ENCODE measurements around the gene PIN1. TPM values are rescaled to one million over a fixed set of nuclear protein-coding genes. Genes with fewer than 3 reads are reported as not detected.

PIN1 gene
- total and polyA plus RNA-seq, 7 donors = 49.6 to 81.1 (median 63.9) TPM

GRCh38 chr19:9801976-9802375 lies 33.1 kb upstream of the PIN1 start:
- Histone ChIP-seq H3K27me3 (ENCODE audit: insufficient read depth in 3 of 3, low read length in 2 of 3) (no peaks in the 10 kb centered on the region), H3K4me1 (no peaks in the 10 kb centered on the region), H3K4me3 (no peak overlapping the region), H3K36me3 (ENCODE audit: insufficient read depth in 1 of 2, low read depth in 1 of 2) (peaks cover 0 to 12% of the 10 kb centered on the region in 2 donors), H3K27ac (no peak overlapping the region), H3K9me3 (no peaks in the 10 kb centered on the region)
- intact Hi-C loops (cut with DNase I) = no loop called here
- ATAC-seq = no peak
- WGBS, 3 donors = 87 to 91% (median 88%) methylated on average over 10 of the region's 10 CpGs
- no peak for TF ChIP-seq CTCF (IDR thresholded peaks at IDR 0.05)
- DNase-seq = no peak

GRCh38 chr19:9806803-9807202 lies 28.3 kb upstream of the PIN1 start:
- ATAC-seq (no peak), DNase-seq (no peak)
- intact Hi-C loops (cut with DNase I) = no loop called here
- 89 to 95% (median 93%) methylated on average over 3 of the region's 3 CpGs for WGBS, 3 donors
- H3K27ac ChIP-seq = no peak overlapping the region
- H3K4me1 ChIP-seq = no peaks in the 10 kb centered on the region
- peaks cover 0 to 57% of the 10 kb centered on the region in 2 donors for H3K36me3 ChIP-seq (ENCODE audit: insufficient read depth in 1 of 2, low read depth in 1 of 2)
- H3K9me3 ChIP-seq = no peaks in the 10 kb centered on the region
- H3K4me3 ChIP-seq = no peak overlapping the region
- no peak for TF ChIP-seq CTCF (IDR thresholded peaks at IDR 0.05)
- no peaks in the 10 kb centered on the region for H3K27me3 ChIP-seq (ENCODE audit: insufficient read depth in 3 of 3, low read length in 2 of 3)

GRCh38 chr19:9808855-9809824 lies 26.0 kb upstream of the PIN1 start:
- DNase-seq = no peak

GRCh38 chr19:9811139-9811538 lies 24.0 kb upstream of the PIN1 start:
- 95 to 99% (median 98%) methylated on average over 19 to 21 of the region's 21 CpGs for WGBS, 3 donors

More at GRCh38 chr19:9808855-9809824, 26.0 kb upstream of the PIN1 start:
- 90 to 95% (median 92%) methylated on average over 11 of the region's 11 CpGs for WGBS, 3 donors
- no peaks in the 10 kb centered on the region for H3K27me3 ChIP-seq (ENCODE audit: insufficient read depth in 3 of 3, low read length in 2 of 3)
- peaks cover 0 to 75% of the 10 kb centered on the region in 2 donors for H3K36me3 ChIP-seq (ENCODE audit: insufficient read depth in 1 of 2, low read depth in 1 of 2)
- intact Hi-C loops (cut with DNase I) = no loop called here
- H3K4me3 ChIP-seq = no peak overlapping the region
- no peak for ATAC-seq
- H3K9me3 ChIP-seq = no peaks in the 10 kb centered on the region
- no peak overlapping the region for H3K27ac ChIP-seq
- no peak for TF ChIP-seq CTCF (IDR thresholded peaks at IDR 0.05)
- no peaks in the 10 kb centered on the region for H3K4me1 ChIP-seq

More at GRCh38 chr19:9811139-9811538, 24.0 kb upstream of the PIN1 start:
- Histone ChIP-seq H3K9me3 (no peaks in the 10 kb centered on the region), H3K27me3 (ENCODE audit: insufficient read depth in 3 of 3, low read length in 2 of 3) (no peaks in the 10 kb centered on the region), H3K4me1 (no peaks in the 10 kb centered on the region), H3K4me3 (no peak overlapping the region), H3K36me3 (ENCODE audit: insufficient read depth in 1 of 2, low read depth in 1 of 2) (peaks cover 0 to 74% of the 10 kb centered on the region in 2 donors), H3K27ac (no peak overlapping the region)
- no peak for TF ChIP-seq CTCF (IDR thresholded peaks at IDR 0.05)
- ATAC-seq (peak in 1 of 4 donors; percentile 19), DNase-seq (no peak)
- intact Hi-C loops (cut with DNase I) = no loop called here

Measured in psoas muscle (tissue), 8 donors.